Endothelial cell of umbilical vein (primary cell): ENCODE results near the gene ZNF81. TPM values are rescaled to one million over a fixed set of nuclear protein-coding genes. Genes with fewer than 3 reads are reported as not detected.
"Not testable (repeated sequence)": the region's sequence is repeated elsewhere in the genome, so short reads cannot be mapped to it uniquely, and the experiment has no call there.

Source experiments
- BruUV-seq: library from RNA; stranded (reverse); fragments of 400-500 nt; replicated peaks from 2 replicates; lab custom pipeline; 2021; lab: Mats Ljungman, UMichigan
- CTCF ChIA-PET: fragments of 300-600, 350-600 bp; sonication (Branson Sonifier 250); formaldehyde crosslinking; loops from one replicate; lab custom pipeline; 2021; ENCODE audit warnings: antibody characterized with exemption, inconsistent platforms; lab: Charles Lee
- POLR2A ChIA-PET: fragments of 300-600, 350-600 bp; sonication (Branson Sonifier 250); formaldehyde crosslinking; loops from one replicate; lab custom pipeline; 2021; ENCODE audit warnings: antibody characterized with exemption, inconsistent platforms; lab: Charles Lee
- DNase-seq: peaks from one replicate; pipeline ENCODE4 v3.0.0-alpha.2; 2011; ENCODE audit warnings: low read depth, low spot score
- FAIRE-seq: peaks from 2 replicates; lab custom pipeline; 2011; peaks lifted over from hg19 to GRCh38; lab: Jason Lieb, UNC
- H2AFZ ChIP-seq: 2 replicates; pipeline ENCODE4 v1.6.0; 2012; ENCODE audit warnings: low read depth, low read length, control low read depth, inconsistent platforms
- H3K27ac ChIP-seq: 2 replicates; pipeline ENCODE4 v1.5.1; 2011; ENCODE audit warnings: low read depth, mild to moderate bottlenecking, control low read depth, low read length, moderate library complexity; ENCODE audit not compliant: insufficient read depth
- H3K27me3 ChIP-seq, 2 experiments: 2 replicates each; pipeline versions ENCODE4 v1.6.0 to v1.6.1; 2011; ENCODE audit warnings: low read length in 2 of 2, mixed read lengths in 1 of 2; ENCODE audit not compliant: control insufficient read depth in 2 of 2, insufficient read depth in 2 of 2
- H3K36me3 ChIP-seq, 2 experiments: 2 replicates in 1 of 2; 3 replicates in 1 of 2; pipeline ENCODE4 v1.5.1; 2011; ENCODE audit warnings: low read length in 2 of 2, mild to moderate bottlenecking in 1 of 2, moderate library complexity in 1 of 2; ENCODE audit not compliant: control insufficient read depth in 2 of 2, insufficient read depth in 2 of 2; ENCODE audit errors: extremely low read depth in 1 of 2
- H3K4me1 ChIP-seq: 3 replicates; pipeline ENCODE4 v1.5.1; 2011; ENCODE audit warnings: mild to moderate bottlenecking, low read length; ENCODE audit not compliant: control insufficient read depth, insufficient read depth; ENCODE audit errors: extremely low read depth
- H3K4me2 ChIP-seq: 2 replicates; pipeline ENCODE4 v1.6.1; 2011; ENCODE audit warnings: low read length, control low read depth, mixed read lengths; ENCODE audit not compliant: insufficient read depth
- H3K4me3 ChIP-seq, 3 experiments: fragments of 200-600 bp in 1 of 3; sonication (generic), shearing (Covaris generic) in 1 of 3; replicated peaks in 1 of 3; 2 replicates each; pipeline ENCODE4 v1.5.1; 2011 to 2016; ENCODE audit warnings: control low read depth in 3 of 3, low read length in 3 of 3, mild to moderate bottlenecking in 2 of 3, inconsistent platforms in 1 of 3, low read depth in 1 of 3, moderate library complexity in 1 of 3; ENCODE audit not compliant: insufficient read depth in 1 of 3
- H3K79me2 ChIP-seq: 2 replicates; pipeline ENCODE4 v1.6.0; 2012; ENCODE audit warnings: low read length, inconsistent platforms; ENCODE audit not compliant: control insufficient read depth, insufficient read depth
- H3K9ac ChIP-seq: replicated peaks from 2 replicates; pipeline ENCODE3; 2011; ENCODE audit warnings: low read length, control low read depth; ENCODE audit not compliant: insufficient read depth; ENCODE audit errors: extremely low read depth
- H3K9me1 ChIP-seq: replicated peaks from 3 replicates; pipeline ENCODE4 v1.6.0; 2011; ENCODE audit warnings: mild to moderate bottlenecking, low read length; ENCODE audit not compliant: control insufficient read depth, insufficient read depth; ENCODE audit errors: extremely low read depth
- H3K9me3 ChIP-seq: replicated peaks from 2 replicates; pipeline ENCODE4 v1.5.1; 2012; ENCODE audit warnings: low read length, inconsistent platforms; ENCODE audit not compliant: control insufficient read depth, insufficient read depth
- H4K20me1 ChIP-seq: replicated peaks from 2 replicates; pipeline ENCODE3; 2011; ENCODE audit warnings: mild to moderate bottlenecking, low read length; ENCODE audit not compliant: control insufficient read depth, insufficient read depth; ENCODE audit errors: extremely low read depth
- EZH2 ChIP-seq: IDR thresholded peaks from 2 replicates; pipeline ENCODE4 v1.6.1; 2012; ENCODE audit warnings: borderline replicate concordance, low read depth, mild to moderate bottlenecking, moderate library complexity, low read length, inconsistent platforms; ENCODE audit not compliant: severe bottlenecking
- FOS ChIP-seq: IDR thresholded peaks from 2 replicates; pipeline ENCODE4 v1.6.1; 2011; ENCODE audit warnings: mild to moderate bottlenecking, low read length, moderate library complexity, borderline replicate concordance; ENCODE audit not compliant: insufficient read depth
- GATA2 ChIP-seq: IDR thresholded peaks from 2 replicates; pipeline ENCODE4 v1.7.0; 2011; ENCODE audit warnings: low read depth, mild to moderate bottlenecking, moderate library complexity, mixed read lengths, low read length; ENCODE audit not compliant: insufficient read length, insufficient read depth
- JUN ChIP-seq: IDR thresholded peaks from 2 replicates; pipeline ENCODE4 v1.6.1; 2011; ENCODE audit warnings: borderline replicate concordance, low read depth; ENCODE audit not compliant: insufficient read length, insufficient read depth
- MAX ChIP-seq: IDR thresholded peaks from 2 replicates; pipeline ENCODE4 v1.6.1; 2011; ENCODE audit not compliant: insufficient read depth, insufficient read length
- MYC ChIP-seq: IDR thresholded peaks from one replicate; pipeline ENCODE4 v1.6.1; 2011; ENCODE audit warnings: mild to moderate bottlenecking, low read depth, low read length
- POLR2A ChIP-seq: IDR thresholded peaks from 2 replicates; pipeline ENCODE4 v1.6.1; 2012; ENCODE audit warnings: low read depth, mild to moderate bottlenecking, control low read depth, low read length
- POLR2AphosphoS5 ChIP-seq: IDR thresholded peaks from 2 replicates; pipeline ENCODE4 v1.6.1; 2012; ENCODE audit warnings: low read depth, mild to moderate bottlenecking, control low read depth, low read length, moderate library complexity; ENCODE audit not compliant: insufficient read depth
- dilution Hi-C: fragments of 300-500 bp; cut with MboI; formaldehyde crosslinking; loops from one replicate; pipeline ENCODE4 v1.15.0; 2019; ENCODE audit warnings: low sequenced_read_pairs; ENCODE audit not compliant: extremely low pct_ligation_motif_present
- intact Hi-C: fragments of 100-400 bp; cut with micrococcal nuclease; formaldehyde crosslinking; loops from one replicate; pipeline ENCODE4 v1.10.0; 2022
- polyA plus RNA-seq, 4 experiments: library from polyadenylated mRNA; depleted of rRNA in 3 of 4; stranded (reverse) in 3 of 4; unstranded in 1 of 4; fragments of >200 nt; gene quantifications; 2 replicates each; pipeline versions ENCODE4 v1.2.1 to v1.2.3, GENCODE V29; 2011 to 2012; ENCODE audit warnings: missing spikeins in 1 of 4
- total RNA-seq: library from RNA; stranded (reverse); gene quantifications from 2 replicates; pipeline ENCODE4 v1.2.3, GENCODE V29; 2021
- TF ChIP-seq, protein P1 (sequence below), 2 donors: IDR thresholded peaks; 1 replicate in 1 of 2; 2 replicates in 1 of 2; pipeline ENCODE4 v1.5.1; 2011; ENCODE audit warnings: low read length in 2 of 2, mild to moderate bottlenecking in 2 of 2, moderate library complexity in 2 of 2, control low read depth in 1 of 2, inconsistent platforms in 1 of 2, low read depth in 1 of 2; ENCODE audit not compliant: insufficient read depth in 1 of 2; ENCODE audit errors: extremely low read depth in 1 of 2

ZNF81 gene
- total and polyA plus RNA-seq, 2 donors (not counting 3 experiments of a cell fraction or from before 2014, with no cell fraction given) = 2.7 to 6.4 TPM

DNA sequence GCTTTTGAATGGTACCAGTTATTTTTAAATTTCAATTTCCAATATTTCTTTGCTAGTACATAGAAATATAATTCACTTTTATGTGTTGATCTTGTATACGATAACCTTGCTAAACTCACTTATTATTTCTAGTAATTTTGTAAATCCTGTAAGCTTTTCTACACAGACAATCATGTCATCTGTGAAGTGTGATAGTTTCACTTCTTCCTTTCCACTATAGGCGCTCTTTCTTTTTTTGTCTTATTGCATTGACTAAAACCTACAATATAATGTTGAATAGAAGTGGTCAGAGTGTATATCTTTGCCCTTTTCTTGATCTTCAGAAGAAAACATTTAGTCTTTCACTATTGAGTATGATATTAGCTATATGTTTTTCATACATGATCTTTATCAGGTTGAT lies 90.5 kb downstream of the ZNF81 start:
- no peaks in the 10 kb centered on the region for H4K20me1 ChIP-seq
- no peaks in the 10 kb centered on the region for H3K4me1 ChIP-seq
- no peaks in the 10 kb centered on the region for H3K9me1 ChIP-seq
- H3K4me3 ChIP-seq = no peak overlapping the region
- H3K4me2 ChIP-seq = no peak overlapping the region
- no TSS peak for BruUV-seq
- H3K27me3 ChIP-seq = no peaks in the 10 kb centered on the region
- no peak overlapping the region for H2AFZ ChIP-seq
- DNase-seq = no peak
- no peaks in the 10 kb centered on the region for H3K9me3 ChIP-seq
- no peak overlapping the region for H3K27ac ChIP-seq
- intact Hi-C loops (no loop called here), dilution Hi-C loops (no loop called here)
- POLR2A ChIA-PET = no interaction called here
- no peak overlapping the region for H3K9ac ChIP-seq
- H3K36me3 ChIP-seq = no peaks in the 10 kb centered on the region
- TF ChIP-seq POLR2AphosphoS5 (no peak), EZH2 (no peak), MAX (no peak), FOS (no peak), POLR2A (no peak), MYC (no peak), JUN (no peak), GATA2 (no peak)
- TF ChIP-seq, protein P1, sequence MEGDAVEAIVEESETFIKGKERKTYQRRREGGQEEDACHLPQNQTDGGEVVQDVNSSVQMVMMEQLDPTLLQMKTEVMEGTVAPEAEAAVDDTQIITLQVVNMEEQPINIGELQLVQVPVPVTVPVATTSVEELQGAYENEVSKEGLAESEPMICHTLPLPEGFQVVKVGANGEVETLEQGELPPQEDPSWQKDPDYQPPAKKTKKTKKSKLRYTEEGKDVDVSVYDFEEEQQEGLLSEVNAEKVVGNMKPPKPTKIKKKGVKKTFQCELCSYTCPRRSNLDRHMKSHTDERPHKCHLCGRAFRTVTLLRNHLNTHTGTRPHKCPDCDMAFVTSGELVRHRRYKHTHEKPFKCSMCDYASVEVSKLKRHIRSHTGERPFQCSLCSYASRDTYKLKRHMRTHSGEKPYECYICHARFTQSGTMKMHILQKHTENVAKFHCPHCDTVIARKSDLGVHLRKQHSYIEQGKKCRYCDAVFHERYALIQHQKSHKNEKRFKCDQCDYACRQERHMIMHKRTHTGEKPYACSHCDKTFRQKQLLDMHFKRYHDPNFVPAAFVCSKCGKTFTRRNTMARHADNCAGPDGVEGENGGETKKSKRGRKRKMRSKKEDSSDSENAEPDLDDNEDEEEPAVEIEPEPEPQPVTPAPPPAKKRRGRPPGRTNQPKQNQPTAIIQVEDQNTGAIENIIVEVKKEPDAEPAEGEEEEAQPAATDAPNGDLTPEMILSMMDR (IDR thresholded peaks at IDR 0.05; ENCODE audit: extremely low read depth in 1 of 2, insufficient read depth in 1 of 2, low read depth in 1 of 2, low read length in 2 of 2) = no peak
- CTCF ChIA-PET = no interaction called here
- no peak for FAIRE-seq
- no peaks in the 10 kb centered on the region for H3K79me2 ChIP-seq

DNA sequence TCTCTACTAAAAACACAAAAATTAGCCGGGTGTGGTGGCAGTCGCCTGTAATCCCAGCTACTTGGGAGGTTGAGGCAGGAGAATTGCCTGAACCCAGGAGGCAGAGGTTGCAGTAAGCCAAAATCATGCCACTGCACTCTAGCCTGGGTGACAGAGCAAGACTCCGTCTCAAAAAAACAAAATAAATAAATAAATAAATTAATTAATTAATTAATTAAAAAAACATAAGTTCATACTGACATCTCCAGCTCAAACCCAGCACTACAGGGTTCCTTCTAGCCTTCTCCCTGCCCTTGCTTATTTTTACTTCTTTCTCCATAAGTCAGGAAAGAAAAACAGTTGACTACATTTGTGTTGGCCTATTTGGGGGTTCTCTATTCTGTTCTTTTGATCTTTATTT lies 95.3 kb downstream of the ZNF81 start:
- H3K79me2 ChIP-seq, FAIRE-seq, H3K9me1 ChIP-seq, H2AFZ ChIP-seq, H3K4me1 ChIP-seq, H3K4me3 ChIP-seq, H3K36me3 ChIP-seq, H4K20me1 ChIP-seq, intact Hi-C loops, POLR2A ChIA-PET, dilution Hi-C loops, H3K27me3 ChIP-seq, H3K9me3 ChIP-seq, BruUV-seq, H3K9ac ChIP-seq, CTCF ChIA-PET, H3K27ac ChIP-seq, H3K4me2 ChIP-seq, DNase-seq: not testable (repeated sequence)
